Astrocyte (in vitro differentiated cells and primary cell): ENCODE results near the gene TCIRG1.

Source experiments
- EZH2 ChIP-seq: IDR thresholded peaks from 2 replicates; pipeline ENCODE4 v1.6.1; 2012; ENCODE audit warnings: mild to moderate bottlenecking, low read length, inconsistent platforms; ENCODE audit not compliant: insufficient read depth
- TF ChIP-seq, protein P1 (sequence below): IDR thresholded peaks from 2 replicates; pipeline ENCODE4 v1.5.1; 2011; ENCODE audit warnings: low read depth, mild to moderate bottlenecking, inconsistent platforms, low read length, moderate library complexity; ENCODE audit not compliant: insufficient read depth

DNA sequence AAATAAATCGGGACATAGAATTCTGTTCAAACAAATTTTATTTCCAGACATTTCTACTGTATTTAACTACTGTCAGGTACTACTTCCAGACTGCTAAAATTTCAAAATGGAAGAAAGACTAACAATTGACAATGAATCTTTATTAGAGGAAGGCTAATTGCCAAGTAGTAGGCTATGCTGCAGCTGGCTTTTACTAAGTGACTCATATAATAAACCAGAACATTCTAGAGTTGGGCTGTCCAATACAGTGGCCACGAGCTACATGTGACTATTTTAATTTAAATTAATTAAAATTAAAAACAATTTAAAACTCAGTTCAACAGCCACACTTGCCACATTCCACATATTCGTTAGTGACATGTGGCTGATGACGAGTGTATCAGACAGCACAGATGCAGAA lies 54.7 kb downstream of the TCIRG1 start:
- TF ChIP-seq, protein P1, sequence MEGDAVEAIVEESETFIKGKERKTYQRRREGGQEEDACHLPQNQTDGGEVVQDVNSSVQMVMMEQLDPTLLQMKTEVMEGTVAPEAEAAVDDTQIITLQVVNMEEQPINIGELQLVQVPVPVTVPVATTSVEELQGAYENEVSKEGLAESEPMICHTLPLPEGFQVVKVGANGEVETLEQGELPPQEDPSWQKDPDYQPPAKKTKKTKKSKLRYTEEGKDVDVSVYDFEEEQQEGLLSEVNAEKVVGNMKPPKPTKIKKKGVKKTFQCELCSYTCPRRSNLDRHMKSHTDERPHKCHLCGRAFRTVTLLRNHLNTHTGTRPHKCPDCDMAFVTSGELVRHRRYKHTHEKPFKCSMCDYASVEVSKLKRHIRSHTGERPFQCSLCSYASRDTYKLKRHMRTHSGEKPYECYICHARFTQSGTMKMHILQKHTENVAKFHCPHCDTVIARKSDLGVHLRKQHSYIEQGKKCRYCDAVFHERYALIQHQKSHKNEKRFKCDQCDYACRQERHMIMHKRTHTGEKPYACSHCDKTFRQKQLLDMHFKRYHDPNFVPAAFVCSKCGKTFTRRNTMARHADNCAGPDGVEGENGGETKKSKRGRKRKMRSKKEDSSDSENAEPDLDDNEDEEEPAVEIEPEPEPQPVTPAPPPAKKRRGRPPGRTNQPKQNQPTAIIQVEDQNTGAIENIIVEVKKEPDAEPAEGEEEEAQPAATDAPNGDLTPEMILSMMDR, result no peak
- TF ChIP-seq EZH2, result no peak
